GM20431 (cell line): Measurements from ENCODE around the gene PRKN.
"Not testable (repeated sequence)": the region's sequence is repeated elsewhere in the genome, so short reads cannot be mapped to it uniquely, and the experiment has no call there.

Experiments used
- in situ Hi-C: fragments of 300-500 bp; cut with MseI, MboI; formaldehyde crosslinking; loops from one replicate; pipeline ENCODE4 v1.15.0; 2020; ENCODE audit warnings: low sequenced_read_pairs; ENCODE audit not compliant: unreplicated experiment

The PRKN gene

DNA sequence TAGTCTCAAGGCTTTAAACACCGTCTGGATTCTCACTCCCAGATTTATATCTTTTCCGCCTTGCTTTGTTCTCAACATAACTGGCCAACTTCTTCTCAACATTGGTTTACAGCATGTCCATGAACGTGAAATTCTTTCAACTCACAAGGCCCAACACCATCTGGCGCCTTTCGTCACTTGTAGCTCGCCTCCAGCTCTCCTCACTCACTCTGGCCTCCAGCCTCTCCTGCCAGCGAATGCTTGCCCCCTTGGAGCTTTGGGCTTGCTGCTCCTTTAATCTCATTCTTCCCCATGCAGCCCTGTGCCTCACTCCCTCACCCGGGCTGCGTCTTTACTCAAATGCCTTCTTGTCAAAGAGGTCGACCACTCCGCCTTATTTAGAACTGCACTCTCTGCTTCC, 324.5 kb downstream of the PRKN start:
- in situ Hi-C loops = no loop called here

DNA sequence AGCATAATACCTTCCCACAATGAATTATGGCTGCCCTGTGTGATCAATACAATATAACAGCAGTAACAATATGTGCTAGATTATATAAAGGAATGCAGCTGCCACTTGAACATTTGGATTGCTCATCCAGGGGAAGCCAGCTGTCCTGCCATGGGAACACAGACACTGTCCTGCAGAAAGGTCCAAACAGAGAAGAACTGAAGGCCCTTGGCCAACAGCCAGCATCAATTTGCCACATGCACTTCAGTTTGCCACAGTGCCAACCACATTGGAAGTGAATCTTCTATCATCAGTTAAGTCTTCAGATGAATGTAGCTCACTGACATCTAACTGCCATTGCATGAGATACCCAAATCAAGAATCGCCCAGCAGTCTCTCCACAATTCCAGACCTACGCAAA, 332.4 kb downstream of the PRKN start:
- in situ Hi-C loops = no loop called here

GRCh38 chr6:162390961-162391811, 336.4 kb downstream of the PRKN start:
- in situ Hi-C loops = not testable (repeated sequence)

DNA sequence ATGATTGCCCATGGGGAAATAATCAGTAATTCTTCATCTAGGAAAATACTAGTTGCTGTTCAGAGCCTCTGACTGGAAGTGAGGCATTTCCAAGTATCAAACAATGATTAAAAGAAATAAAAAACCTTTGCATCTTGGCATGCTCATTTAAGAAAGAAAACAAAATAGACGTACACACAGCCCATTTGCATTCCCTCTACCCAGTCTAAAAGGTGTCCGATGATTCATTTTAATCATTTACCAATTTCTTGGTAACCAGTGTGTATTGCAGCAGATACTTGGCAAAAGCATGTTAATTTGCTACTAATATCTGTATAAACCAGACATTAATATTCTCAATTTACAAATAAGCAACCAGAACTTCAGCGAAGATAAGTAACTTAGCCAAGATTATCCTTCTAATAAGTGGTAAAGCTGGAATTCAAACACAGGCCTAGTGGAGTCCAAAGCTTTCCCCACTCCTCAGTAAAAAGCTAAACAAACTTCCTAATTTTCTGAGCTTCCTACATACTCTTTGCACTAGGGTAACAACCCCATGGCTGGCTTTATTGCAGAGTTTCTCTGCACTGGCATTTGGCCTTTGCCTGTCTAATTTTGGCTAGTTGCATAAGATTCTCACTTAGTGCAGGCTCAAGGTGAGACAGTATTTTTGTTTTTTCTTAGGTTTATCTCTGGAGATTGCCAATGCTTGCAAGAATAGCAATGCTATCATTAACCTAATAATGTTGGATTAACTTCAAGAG, 338.1 kb downstream of the PRKN start:
- in situ Hi-C loops = no loop called here

- in situ Hi-C loops = no loop called here
Measured at GRCh38 chr6:162388383-162388777, 339.2 kb downstream of the PRKN start.

GRCh38 chr6:162387718-162388382, 339.7 kb downstream of the PRKN start:
- in situ Hi-C loops = no loop called here

GRCh38 chr6:162385980-162386379, 341.6 kb downstream of the PRKN start:
- in situ Hi-C loops = no loop called here

DNA sequence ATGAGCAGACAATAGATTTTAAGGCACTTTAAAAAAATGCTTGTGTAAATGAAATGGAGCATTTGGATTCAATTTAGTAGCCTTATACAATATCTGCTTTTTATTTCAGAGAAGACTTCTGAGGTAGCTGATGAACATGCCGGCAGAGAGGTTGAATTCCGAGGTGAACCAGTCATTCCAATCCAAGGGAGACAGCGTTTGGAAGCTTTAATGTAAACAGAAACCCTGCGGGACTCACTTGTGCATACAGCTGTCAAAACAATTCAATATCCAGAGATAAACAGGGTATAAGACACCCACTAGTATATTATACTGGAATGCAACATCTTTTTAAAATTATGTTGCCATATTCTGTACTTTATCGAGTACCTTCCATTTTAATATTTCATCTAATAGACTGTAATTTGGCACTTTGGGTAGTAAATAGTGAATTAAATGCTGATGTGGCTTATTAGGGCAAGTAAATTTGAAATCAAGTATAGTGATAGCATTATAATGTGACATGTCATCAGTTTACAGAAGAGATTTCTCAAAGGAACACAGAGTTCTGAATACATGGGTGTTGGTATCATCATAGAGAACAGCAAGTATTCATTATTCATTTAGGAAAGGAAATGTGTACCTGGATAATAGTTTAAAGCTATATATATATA, 347.7 kb downstream of the PRKN start:
- in situ Hi-C loops = no loop called here

GRCh38 chr6:162377735-162378134, 349.8 kb downstream of the PRKN start:
- in situ Hi-C loops = no loop called here

GRCh38 chr6:162373868-162374267, 353.7 kb downstream of the PRKN start:
- in situ Hi-C loops = no loop called here

DNA sequence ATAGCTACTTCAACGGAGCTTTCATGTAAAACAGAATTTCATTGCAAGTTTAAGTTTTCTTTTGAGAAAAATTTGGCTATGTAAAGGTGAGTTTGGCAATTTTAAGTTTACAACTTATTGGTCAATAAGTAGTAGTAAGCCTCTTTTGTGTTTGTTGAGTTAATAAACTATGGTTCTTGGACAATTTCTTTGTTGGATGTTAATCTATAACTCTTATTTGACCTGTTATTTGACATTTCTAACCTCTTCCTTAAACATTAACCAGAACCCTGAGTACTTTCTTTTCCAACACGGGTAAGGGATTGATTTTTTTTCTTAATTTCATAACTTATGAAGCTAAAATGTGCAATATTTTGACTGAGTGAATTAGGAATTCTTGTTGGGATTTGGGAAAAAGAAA, 354.4 kb downstream of the PRKN start:
- in situ Hi-C loops = no loop called here

DNA sequence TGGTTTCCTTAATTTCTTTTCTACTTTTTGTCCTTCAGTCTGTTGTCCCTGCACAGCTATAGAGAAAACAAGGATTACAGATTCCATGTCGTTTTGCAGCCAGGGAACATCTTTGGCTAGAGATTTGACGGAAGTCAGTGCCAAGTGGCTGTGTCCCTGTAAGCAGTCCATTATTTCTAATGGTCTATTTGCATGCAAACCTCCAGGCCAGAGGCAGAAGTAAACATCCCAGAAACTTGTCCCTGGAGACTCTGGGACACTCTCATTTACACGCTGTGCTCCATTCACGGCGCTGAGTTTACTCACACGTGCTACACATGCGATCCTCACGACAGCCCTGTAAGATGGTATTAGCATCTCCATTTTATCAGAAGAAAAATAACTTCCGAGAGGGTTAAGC, 355.5 kb downstream of the PRKN start:
- in situ Hi-C loops = no loop called here

DNA sequence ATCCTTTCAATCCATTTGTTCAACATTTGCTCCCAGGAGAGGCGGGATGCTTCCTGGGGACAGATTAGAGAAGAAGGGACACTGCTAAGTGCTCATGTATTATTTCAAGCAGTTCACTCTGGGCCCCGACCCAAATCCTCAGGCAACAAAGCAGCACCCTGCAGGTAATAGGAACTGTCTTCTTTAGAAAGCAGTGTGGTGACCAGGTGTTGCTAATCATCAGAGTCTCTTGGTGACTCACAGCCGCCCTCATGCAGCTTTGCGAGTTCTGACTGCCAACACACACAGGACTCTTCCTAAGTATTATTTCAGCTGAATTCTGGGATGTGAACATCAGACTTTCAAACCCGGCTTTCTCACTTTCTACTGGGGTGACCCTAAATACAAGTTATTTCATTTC, 356.4 kb downstream of the PRKN start:
- in situ Hi-C loops = no loop called here

DNA sequence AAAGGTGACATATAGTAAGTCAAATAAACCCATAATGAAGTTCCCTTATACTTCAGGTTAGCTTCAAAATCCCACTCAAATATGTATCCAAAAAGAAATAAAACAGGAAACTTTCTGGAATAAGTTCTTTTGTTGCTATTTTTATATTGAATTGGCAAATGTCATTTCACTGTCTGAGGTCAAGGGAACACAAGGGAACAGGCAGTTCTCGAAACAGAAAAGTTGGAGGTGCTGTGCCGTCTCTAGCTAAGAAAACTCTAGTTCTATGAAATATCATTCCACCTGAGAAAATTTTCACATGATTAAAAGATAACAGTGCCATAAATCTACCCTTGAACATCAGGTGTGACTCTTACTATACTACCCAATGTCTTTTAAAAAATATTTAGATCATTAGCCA, 358.5 kb downstream of the PRKN start:
- in situ Hi-C loops = no loop called here

- in situ Hi-C loops = no loop called here
Measured at GRCh38 chr6:162364488-162364887, 363.1 kb downstream of the PRKN start.

GRCh38 chr6:162363757-162364156, 363.8 kb downstream of the PRKN start:
- in situ Hi-C loops = no loop called here

DNA sequence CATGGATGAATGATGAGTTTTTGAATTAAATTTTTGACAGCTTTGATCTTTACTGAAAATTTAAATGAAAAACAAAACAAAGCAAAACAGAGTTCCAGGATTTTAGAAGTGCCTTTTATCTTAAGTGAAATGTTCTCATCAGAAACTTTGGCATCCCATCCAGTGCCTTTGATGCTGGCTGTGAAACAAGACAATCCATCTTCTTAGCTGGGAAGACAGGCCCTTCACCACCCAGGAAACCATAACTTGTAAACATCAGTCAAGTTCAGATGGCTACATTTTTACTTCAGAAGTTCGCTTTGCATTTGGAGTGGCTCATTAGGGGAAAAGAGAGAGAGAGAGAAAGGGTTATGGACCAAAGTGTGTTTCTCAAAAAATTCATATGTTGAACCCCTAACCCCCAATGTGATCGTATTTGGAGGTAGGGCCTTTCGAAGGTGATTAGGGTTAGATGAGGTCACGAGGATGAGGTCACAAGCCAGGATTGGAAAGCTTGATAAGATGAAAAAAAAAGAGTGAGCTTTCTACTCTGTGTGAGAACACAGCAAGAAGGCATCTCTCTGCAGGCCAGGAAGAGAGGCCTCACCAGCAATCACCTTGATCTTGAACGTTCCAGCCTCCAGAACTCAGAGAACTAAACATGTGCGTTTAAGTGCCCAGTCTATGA, 366.5 kb downstream of the PRKN start:
- in situ Hi-C loops = no loop called here

DNA sequence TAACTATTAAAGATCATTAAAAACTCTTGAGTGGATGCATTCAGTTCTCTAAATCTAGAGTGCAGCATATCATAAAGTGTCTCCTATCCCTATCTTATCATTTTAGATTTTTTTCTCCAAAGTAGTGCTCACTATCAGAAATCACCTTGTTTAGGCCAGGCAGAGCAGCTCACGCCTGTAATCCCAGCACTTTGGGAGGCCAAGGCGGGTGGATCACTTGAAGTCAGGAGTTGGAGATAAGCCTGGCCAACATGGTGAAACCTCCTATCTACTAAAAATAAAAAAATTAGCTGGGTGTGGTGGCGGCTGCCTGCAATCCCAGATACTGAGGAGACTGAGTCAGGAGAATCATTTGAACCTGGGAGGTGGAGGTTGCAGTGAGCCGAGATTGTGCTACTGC, 368.9 kb downstream of the PRKN start:
- in situ Hi-C loops = no loop called here

GRCh38 chr6:162345051-162345511, 382.5 kb downstream of the PRKN start:
- in situ Hi-C loops = no loop called here

GRCh38 chr6:162344646-162345010, 382.9 kb downstream of the PRKN start:
- in situ Hi-C loops = no loop called here
